GM19351 (cell line): ENCODE results near the gene APBB2.

Source experiments
- ATAC-seq: cut with Tn5 transposase; IDR thresholded peaks from one replicate; pipeline ENCODE4 v1.9.1; 2021; ENCODE audit warnings: mild to moderate bottlenecking, moderate library complexity; ENCODE audit not compliant: unreplicated experiment

Gene APBB2

DNA sequence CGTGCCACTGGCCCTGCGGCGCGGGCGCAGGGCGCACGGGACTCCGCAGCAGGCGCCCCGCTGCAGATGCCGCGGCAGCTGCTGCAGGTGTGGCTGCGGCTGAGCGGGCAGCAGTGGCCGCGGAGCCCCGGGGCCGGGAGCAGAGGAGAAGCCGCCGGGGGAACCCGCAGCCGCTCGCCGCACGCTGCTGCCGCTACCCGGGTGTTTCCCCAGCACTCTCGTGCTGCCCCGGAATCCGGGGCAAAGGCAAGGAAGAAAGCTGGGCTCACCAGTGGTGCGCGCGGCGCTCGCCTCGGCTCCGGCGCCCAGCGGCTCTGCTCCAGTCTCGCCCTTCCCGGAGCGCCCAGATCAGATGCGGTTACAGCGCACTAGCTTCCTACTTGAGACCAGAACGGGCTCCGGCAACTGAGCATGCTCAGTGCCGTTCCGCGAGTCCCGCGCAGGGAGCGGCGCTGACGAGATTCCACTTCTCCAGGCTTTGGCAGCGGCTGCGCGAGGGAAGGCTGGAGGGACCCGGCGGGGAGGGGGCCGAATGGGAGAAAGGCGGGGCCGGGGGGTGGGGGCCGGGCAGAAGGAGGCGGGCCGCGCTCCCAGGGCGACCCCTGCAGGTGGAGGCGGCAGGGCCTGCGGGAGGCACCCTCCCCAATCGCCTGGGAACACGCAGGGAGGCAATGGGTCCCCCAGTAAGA is at the start of gene APBB2:
Gene APBB2, minus strand, starts transcription at position 407 of the 689 bp plus-strand sequence. CDS start 181,288 bp downstream, outside the sequence.
- ATAC-seq = peak; percentile 53

DNA sequence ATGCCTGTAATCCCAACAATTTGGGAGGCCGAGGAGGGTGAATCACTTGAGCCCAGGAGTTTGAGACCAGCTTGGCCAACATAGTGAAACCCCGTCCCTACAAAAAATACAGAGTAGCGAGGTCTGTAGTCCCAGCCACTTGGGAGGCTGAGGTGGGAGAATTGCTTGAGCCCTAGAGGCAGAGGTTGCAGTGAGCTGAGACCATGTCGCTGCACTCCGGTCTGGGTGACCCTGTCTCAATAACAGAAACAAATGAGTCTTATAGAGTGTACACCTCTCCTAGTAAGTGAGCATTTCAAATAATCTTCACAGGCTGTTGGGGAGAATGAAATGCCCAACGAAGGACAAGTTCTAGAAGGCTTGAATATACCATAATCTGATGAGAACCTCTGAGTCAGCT is 47.9 kb upstream of the APBB2 start:
- no peak for ATAC-seq

DNA sequence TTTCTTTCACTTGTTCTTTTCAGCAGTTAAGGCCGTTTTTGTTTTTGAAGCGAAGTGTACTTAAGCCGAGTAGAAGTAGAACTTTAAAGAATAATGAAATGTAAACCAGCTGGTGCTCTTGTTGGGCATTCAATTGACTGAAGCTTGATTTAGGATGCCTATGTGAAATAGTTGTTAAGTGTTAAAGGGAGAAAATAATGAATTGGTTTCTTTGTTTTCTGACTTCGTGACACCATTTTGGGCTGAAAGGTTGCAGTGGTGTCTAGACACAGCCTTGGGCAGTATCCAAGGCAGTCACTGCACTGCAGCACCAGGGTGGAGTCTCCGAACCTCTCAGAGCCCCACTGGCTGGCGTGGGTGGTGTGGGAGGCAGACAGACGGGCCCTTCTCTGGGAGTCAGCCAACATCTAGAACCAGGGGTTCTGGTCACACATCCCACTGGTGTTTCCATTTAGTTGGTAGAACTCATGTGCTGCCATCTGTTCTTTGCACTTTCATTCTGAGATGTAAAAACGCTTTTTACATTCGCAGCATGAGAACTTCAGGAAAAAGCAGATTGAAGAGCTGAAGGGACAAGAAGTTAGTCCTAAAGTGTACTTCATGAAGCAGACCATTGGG is 45.9 kb upstream of the APBB2 start:
- no peak for ATAC-seq

DNA sequence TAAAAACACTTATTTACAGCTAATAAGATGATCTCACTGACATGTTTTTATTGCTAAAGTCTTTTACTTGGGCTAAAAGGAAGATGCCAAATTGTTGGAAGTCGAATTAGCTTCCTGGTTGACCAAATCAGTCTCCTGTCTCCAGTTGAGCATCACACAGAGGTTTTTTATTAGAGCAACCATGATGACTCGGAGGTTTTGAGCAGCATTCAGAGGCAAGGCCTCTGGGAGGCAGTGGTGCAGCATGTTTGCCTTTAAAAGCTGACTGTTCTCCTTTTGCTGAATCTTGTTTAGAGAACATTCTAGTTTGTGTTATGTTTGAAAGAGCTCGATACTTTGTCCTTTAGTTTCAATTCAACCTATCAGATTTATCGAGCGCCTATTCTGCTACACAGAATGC is 44.4 kb upstream of the APBB2 start:
- no peak for ATAC-seq

DNA sequence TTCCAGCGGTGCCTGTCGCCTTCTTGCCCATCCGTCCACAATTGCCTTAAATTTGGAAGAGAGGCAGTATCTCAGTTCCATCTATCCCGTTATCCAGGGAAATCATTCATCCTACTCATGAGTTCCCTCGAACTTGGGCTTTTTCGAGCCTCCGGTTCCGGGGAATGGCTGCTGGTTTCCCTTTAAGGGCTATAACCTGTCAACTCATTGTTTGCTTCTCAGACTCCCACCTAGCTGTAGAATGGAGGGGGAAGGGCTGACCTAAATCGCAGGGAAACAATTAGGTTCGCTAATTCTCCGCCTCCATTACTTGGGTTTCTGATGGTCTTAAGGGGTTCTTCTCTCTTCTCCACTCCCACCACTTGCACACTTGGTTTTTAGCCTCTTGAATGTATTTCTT is 43.6 kb upstream of the APBB2 start:
- ATAC-seq = no peak

GRCh38 chr4:41257257-41257901 is 43.0 kb upstream of the APBB2 start:
- peak; percentile 76 for ATAC-seq

- peak; percentile 65 for ATAC-seq
Measured at GRCh38 chr4:41256740-41257256, 42.5 kb upstream of the APBB2 start, which contains the start of gene UCHL1. Gene UCHL1, plus strand, starts transcription at chr4:41256928. Its CDS starts 49 bp downstream, at chr4:41256977.

DNA sequence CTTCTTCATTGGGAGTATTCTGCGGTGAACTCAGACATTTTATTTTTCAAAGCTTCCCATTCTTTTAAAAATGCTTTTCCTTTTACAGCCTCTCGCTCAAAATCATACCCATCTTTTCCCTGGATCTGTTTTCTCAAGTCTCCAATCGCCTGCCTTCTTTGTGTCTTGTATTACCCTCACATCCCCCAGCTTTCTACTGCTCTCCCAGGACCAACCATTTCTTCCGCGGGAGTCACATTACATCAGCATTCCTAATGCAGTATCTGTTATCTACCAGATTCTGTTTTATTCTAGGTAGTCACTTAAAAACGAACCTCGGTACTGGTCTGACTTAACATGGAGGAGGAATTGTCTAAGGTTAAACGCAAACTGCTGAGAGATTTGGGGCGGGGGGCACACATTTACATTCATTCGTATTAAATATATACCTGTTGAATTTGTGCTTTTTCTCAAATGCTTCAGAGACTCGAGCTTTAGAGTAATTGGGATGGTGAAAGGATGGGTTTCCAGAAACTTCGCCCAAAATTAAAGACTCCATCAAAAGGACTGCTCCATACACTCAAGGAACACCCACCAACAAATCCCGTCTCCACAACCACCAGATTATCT is 41.9 kb upstream of the APBB2 start:
- no peak for ATAC-seq

DNA sequence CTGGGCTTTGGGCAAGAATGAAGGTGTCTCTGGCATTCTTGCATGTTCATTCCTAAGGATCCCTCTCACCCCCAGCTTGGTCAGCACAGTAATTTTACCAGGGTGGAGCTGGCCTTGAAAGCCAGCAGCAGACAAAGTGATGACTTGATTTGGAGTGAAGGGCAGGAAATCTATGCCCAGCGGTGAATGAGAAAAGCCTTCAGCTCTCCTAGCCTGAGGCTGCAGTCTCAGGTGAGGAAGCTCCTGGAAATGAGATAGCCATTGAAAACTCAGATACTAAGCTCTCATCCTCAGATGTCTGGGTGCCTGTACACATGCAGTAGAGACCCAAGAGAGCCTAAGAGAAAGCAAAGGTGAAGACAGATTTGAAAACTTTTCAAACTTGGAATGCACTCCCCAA is 31.6 kb upstream of the APBB2 start:
- ATAC-seq = no peak

DNA sequence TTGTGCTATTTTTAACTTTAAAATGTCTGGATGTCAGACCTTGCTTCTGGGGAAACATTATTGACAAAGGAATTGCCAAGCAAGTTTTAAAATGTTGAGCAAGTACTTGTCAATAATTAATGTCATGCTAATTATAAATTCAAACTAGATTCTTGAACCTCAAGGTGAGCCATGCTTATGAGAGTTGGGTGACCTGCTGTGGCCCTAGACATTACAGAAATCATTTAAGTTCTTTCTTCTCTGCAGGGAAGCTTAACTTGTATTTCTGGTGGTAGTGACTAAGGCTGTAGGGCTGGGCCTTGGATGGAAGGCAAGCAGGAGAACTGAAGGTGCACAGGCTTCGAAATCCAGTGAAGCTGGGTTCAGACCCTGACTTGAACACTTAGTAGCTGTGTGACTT is 27.6 kb upstream of the APBB2 start:
- ATAC-seq = no peak

DNA sequence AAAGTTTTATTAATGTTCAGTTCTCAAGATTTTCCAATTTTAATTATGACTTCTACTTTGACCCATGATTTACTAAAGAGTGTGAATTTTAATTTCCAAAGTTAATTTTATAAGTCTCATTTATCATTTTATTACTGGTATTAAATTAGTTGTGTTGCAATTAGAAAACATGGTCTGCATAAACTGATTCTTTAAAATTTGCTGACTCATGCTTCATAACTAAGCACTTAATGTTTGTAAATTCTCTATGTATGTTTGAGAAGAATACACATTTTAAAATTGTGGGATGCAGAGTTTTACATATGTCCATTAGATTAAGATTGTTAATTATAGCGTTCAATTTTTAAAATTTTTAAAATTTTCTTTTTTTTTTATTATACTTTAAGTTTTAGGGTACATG is 22.2 kb upstream of the APBB2 start:
- ATAC-seq = no peak

DNA sequence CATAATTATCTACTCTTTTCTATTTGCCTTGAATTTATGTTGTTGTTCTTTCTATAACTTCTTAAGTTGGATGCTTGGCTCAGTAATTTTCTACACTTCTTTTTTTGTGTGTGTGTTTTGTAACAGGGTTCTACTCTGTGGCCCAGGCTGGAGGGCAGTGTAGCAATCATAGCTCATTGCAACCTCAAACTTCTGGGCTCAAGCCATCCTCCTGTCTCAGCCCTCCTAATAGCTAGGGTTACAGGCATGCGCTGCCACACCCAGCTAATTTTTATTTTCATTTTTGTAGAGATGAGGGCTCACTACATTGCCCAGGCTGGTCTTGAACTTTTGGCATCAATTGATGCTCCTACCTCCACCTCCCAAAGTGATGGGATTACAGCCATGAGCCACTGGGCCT is 21.7 kb upstream of the APBB2 start:
- no peak for ATAC-seq

GRCh38 chr4:41232856-41233255 is 18.5 kb upstream of the APBB2 start:
- no peak for ATAC-seq

- no peak for ATAC-seq
Measured at GRCh38 chr4:41232406-41232805, 18.1 kb upstream of the APBB2 start.

- no peak for ATAC-seq
Measured at GRCh38 chr4:41227902-41228301, 13.6 kb upstream of the APBB2 start.

DNA sequence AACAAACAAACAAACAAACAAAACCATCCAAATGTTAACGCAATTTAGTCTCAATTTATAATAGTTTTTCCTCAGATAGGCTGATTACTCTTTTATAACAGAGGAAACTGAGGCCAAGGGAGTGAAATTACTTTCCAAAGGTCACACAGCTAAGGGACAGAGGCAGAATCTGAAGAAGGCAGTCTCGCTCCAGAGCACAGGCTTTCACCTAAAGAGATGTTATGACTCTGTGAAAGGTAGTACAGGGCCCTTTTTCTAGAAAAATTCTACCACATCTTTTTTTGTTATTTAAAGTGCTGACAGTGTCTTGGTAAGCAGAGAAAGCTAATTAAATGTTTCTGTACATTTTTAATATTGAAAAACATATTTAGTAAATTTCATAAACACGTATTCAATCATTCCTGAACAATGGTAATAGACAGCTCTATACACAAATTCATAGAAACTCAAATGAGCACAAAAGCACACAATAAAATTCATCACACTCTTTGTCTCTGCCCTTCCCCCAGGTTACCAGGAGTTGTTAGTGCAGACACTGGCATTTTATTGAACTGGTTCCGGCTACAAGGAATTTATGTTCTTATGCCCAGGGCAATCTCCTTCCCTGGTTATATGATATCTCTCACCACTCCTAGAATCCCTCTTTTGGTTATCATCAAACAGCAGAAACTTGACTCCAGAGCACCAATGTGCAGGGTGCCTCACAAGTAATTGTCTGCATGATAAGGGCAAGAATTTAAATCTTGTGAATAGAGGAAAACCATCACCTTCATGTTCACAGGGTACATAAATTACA is 7.7 kb upstream of the APBB2 start:
- ATAC-seq = no peak

DNA sequence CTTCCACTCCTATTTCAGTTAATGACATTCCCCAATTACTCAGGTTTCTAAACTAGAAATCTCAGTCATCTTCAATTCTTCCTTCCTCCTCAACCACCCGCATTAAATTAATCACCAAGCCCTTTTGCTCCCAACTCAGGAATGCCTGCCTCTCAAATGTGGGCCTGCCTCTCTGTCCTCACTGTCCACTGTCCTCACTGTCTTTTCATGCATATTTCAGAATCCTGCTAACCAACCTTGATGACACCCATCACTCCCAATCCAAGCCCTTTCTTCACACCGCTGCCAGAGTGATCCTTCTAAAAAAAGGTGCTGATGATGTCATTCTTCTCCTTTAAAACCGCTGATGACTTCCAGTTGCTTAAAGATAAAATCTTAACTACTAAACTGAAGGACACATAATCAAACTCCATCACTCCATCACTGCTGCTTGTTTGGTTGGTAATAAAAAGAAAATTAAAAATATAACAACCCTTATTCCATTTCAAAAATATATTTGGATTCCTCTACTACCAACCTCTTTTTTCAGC is 5.1 kb upstream of the APBB2 start:
- ATAC-seq = no peak

DNA sequence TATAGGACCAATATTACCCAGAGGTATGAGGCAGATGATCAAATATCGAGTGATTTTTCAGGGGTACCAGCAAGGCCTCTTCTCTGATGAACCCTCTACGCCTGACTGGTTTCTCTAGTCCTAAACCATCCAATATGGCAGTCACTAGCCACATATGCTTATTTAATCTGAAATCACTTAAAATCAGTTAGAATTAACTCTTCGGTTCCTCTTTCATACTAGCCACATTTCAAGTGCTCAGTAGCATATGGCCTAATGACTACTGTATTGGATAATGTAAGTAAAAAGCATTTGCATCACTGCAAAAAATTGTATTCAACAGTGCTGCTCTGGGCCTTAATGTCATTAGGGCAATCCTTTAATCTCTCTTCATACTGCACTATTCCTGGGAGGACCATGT is 4.4 kb upstream of the APBB2 start:
- ATAC-seq = no peak

- ATAC-seq = no peak
Measured at GRCh38 chr4:41217374-41217773, 3.0 kb upstream of the APBB2 start.

- no peak for ATAC-seq
Measured at GRCh38 chr4:41217020-41217333, 2.6 kb upstream of the APBB2 start.
